HG02885 (cell line): Measurements from ENCODE around the gene ZNF536.
"Not testable (repeated sequence)": the region's sequence is repeated elsewhere in the genome, so short reads cannot be mapped to it uniquely, and the experiment has no call there.

ENCODE experiments used
- ATAC-seq: cut with Tn5 transposase; IDR thresholded peaks from one replicate; pipeline ENCODE4 v1.9.1; 2021; ENCODE audit warnings: mild to moderate bottlenecking; ENCODE audit not compliant: unreplicated experiment, poor library complexity

The ZNF536 gene

DNA sequence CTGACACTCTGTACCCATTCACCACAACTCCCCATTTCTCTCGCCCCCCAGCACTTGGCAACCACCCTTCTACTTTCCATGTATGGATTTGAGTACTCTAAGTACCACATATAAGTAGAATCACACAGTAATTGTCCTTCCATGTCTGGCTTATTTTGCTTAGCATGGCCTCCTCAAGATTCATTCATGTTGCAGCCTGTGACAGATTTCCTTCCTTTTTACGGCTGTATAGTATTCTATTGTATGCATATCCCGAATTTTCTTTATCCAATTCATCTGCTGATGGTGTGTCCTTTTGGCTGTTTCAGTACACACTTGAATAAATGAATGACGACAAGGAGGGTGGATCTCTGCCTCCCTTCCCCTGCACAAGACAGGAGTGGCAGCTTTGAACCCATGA, 95.1 kb downstream of the ZNF536 start:
- ATAC-seq = no peak

DNA sequence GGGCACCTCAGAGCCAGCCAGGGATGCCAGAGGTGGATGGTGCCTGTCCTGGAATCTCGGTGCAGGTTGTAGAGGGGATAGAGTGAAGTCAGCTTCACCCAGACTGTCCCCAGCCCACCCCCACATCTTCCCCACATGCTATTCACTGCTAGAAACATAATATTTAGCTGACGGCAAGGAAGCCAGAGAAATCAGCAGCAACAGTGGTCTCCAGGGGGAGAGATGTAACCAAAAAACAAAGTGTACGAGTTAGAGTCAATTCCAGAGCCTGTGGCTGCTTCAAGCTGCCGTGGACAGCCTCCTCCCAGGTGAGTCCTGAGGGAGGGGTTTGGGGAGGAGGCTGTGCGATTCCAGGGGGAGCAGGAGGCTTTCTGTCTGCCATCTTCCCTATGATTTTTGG, 97.6 kb downstream of the ZNF536 start:
- no peak for ATAC-seq

DNA sequence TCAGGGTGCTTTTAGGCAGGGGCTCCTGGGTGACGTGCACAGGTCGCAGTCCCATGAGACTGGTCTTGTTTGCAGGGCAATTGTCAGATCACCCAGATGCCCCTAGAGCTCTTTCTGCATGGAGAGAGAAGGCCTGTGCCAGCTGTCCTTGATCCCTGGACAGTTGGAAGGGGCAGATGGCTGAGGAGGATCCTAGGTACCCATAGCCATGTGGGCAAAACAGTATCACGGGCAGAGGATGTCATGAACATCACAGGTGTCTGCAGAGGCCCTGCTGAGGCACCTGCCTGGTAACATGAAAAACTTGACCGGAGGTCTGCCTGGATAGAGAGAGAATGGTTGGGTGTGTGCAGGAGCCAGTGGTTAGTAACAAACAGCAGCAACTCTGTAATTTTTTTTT, 99.3 kb downstream of the ZNF536 start:
- no peak for ATAC-seq

GRCh38 chr19:30473334-30473867, 101.2 kb downstream of the ZNF536 start:
- ATAC-seq = no peak

DNA sequence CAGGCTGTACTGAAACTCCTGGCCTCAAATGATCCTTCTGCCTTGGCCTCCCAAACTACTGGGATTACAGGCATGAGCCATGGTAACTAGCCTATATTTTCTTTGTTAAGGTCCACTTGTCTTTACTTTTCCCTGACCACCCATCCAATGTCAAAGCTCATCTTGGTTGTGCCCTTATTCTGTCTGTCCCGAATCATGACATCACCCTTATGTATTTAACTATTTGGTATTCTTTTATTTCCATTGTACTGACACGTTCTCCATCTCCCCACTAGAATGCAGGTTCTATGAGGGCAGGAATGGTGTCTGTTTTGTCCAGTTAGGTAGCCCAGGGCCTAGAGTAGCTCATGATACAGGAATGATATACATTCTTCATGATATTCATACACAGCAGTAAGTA, 104.8 kb downstream of the ZNF536 start:
- ATAC-seq = no peak

DNA sequence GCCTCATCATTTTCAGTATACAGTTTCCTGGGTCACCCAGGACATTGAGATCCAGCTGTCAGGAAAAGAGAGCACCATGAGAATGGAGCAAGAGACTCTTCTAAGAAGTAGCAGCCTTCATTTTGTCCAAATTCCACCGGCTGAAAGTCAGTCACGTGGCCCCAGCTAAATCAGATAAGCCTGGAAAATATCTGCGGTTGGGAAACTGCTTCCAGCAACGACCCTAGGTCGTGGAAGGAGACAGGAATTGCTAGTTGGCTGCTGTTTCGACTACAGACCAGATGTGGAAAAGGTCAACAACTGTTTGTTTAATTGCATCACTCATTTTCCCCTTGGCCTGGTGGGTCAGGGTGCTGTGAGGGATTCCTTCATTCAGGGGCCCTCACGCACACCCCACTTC, 107.0 kb downstream of the ZNF536 start:
- no peak for ATAC-seq

GRCh38 chr19:30480097-30480496, 107.9 kb downstream of the ZNF536 start:
- no peak for ATAC-seq

DNA sequence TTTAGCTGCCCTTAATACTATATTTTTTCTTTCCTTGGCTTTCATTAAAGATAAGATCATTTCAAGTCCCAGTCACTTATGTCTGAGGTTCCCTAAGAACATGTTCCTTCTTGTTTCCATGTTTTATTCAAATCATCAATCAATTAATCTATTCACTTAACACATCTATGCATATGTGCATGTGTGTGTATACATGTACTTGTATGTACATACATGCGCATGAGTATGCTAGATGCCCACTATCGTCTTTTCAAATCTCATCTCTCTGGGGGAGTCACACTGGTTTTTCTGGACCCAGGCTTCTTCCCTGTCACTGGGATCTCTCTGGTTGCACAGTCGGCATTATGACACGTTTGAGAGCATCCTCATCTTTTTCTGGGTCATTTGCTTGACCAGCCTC, 108.9 kb downstream of the ZNF536 start:
- no peak for ATAC-seq

DNA sequence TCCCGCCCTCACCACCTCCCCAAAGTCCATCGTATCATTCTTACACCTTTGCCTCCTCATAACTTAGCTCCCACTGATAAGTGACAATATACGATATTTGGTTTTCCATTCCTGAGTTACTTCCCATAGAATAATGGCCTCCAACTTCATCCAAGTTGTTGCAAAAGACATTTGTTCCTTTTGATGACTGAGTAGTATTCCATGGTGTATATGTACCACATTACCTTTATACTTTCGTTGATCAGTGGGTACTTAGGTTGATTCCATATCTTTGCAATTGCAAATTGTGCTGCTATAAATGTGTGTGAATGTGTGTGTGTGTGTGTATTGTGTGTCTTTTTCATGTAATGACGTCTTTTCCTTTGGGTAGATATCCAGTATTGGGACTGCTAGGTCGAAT, 109.6 kb downstream of the ZNF536 start:
- ATAC-seq = no peak

- ATAC-seq = no peak
These were observed 110.8 kb downstream of the ZNF536 start for GRCh38 chr19:30482956-30483355.

DNA sequence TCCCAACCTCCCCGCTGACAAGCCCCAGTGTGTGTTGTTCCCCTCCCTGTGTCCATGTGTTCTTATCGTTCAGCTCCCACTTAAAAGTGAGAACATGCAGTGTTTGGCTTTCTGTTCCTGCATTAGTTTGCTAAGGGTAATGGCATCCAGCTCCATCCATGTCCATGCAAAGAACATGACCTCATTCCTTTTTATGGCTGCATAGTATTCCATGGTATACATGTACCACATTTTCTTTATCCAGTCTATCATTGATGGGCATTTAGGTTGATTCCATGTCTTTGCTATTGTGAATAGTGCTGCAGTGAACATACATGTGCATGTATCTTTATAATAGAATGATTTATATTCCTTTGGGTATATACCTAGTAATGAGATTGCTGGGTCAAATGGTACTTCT, 114.1 kb downstream of the ZNF536 start:
- ATAC-seq = not testable (repeated sequence)

DNA sequence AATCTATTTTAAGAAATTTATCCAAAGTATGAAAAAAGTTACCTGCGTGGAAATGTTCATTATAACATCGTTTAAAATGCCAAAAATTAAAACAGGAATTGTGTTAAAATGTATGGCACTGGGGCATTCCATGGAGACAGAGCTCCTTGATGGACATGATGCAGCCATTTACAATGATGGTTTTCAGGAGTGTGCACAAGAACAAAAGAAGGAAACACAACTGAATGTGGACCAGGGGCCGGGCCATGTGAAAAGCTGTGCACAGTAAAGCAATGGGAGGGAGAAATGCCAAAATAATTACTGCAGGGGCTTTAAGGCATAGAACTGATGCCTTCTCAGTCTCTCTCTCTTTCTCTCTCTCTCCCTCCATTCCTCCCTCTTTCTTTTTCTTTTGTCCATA, 115.0 kb downstream of the ZNF536 start:
- ATAC-seq = no peak

GRCh38 chr19:30488191-30488590, 116.0 kb downstream of the ZNF536 start:
- ATAC-seq = no peak

DNA sequence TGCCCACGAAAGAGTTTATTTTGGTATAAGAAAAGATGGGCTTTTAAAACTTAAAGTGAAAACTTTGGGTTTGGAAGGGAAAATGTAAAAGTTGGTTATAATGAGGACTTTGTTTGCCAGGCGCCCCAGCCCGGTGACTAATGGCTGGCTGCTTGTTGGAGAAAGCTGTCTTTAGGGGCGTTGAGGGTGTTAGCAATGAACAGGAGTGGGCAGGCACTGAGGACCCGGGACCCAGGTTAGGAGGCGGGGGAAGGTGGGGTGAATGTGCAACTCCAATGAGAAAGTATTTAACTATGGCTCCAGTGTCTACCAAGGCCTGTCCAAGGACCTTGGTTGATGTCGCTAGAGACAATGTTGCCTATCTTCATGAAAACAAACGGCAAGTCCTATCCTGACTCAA, 118.6 kb downstream of the ZNF536 start:
- ATAC-seq = no peak

DNA sequence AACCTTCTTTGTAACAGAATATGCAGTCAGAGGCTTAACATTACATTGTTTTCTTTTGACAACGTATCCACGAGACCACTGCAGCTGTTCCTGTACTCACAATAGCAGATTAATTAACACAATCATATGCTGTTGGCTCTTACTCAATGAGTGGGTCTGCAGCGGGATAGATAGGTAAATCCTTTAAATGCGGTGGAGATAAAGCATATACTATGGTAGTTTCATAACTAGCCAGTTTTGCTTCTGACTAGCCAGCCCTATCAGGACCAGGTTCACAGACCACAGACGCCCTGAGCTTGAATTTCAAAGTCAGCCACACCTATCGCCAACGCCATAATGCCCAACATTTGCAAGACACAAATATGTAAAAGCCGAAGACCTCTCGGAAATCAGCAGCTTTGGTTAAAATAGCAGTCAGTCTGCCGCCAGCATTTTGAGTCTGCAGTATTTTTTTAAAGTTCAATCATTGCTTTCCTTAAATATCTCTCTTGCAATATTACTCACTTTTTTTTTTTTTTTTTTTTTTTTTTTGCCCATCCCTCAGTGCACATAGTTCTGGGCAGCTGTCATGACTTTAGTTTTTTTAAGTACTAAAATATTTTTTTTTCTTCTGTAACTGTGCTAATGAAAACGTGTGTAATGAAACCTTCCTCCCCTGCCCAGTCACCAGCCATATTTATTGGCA, 120.5 kb downstream of the ZNF536 start:
- ATAC-seq = no peak

DNA sequence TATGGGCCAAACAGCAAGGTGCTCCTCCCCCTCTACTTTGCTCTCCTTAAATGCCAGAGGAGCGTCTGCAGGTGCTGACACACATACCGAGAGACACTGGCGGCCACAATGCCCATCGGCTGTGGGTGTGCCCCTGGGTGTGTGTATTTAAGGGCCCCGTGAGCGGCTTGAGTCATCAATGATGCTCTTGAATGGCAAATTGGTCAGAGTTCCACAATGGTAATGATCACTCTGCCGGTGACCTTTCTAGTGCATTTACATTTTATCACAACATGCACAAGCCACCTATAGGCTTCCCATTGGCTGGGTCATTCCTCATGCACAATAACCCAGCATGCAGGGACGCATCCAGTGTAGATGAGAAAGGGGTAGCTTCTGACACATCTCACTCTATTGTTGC, 124.8 kb downstream of the ZNF536 start:
- no peak for ATAC-seq

DNA sequence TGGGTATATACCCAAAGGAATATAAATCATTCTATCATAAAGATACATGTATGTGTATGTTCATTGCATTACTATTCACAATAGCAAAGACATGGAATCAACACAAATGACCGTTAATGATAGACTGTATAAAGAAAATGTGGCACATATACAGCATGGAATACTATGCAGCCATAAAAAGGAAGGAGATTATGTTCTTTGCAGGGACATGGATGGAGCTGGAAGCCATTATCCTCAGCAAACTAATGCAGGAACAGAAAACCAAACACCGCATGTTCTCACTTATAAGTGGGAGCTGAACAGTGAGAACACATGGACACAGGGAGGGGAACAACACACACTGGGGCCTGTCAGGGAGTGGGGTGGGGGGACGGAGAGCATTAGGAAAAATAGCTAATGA, 125.9 kb downstream of the ZNF536 start:
- ATAC-seq = not testable (repeated sequence)

DNA sequence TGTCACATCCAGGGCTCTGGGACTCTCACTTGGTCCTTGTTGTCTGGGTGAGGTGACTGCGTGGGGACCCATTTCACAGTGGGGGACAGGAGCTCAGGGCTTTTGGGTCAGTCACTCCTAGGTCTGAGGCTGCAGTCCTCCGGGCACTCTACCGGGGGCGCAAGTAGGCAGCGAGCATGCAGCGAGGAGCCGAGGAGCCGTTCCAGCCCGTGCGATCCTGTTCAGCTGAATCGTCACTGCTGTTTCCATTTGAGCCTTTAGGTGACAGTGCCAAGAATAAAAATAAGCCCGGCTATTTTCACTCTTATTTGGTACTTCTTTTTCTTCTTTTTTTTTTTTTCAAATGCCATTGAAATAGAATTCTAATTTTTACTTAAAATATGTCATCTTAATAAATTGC, 126.5 kb downstream of the ZNF536 start:
- ATAC-seq = no peak

DNA sequence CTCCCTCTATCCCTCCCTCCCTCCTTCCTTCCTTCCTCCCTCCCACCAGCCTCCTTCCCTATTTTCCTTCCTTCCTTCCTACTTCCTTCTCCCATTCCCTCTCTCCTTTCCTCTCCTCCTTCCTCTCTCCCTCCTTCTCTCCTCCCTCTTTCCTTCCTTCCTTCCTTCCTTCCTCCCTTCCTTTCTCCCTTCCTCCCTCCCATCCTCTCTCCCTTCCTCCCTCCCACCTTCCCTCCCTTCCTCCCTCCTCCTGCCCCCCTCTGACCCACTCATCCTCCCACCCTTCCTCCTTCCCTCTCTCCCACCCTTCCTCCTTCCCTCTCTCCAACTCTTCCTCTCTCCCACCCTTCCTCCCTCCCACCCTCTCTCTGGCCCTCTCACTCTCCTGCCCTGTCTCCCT, 132.1 kb downstream of the ZNF536 start:
- ATAC-seq = no peak

- no peak for ATAC-seq
These were observed 140.2 kb downstream of the ZNF536 start for GRCh38 chr19:30512176-30513081.

DNA sequence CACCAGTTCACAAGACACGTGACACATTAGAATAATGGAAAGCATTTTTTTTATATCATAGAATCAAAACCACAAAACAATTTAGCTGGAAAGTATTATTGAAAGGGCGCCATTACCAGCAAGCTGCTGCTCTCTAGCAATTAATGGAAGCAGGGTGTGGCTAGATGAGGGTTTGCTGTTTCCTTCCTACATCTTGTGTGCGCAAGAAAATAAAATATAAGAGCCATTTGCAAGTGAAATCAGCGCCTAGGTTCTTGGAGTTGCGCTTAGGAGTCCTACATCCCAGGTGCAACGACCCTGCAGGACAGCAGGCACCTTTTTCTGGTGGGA, 140.9 kb downstream of the ZNF536 start:
- no peak for ATAC-seq

DNA sequence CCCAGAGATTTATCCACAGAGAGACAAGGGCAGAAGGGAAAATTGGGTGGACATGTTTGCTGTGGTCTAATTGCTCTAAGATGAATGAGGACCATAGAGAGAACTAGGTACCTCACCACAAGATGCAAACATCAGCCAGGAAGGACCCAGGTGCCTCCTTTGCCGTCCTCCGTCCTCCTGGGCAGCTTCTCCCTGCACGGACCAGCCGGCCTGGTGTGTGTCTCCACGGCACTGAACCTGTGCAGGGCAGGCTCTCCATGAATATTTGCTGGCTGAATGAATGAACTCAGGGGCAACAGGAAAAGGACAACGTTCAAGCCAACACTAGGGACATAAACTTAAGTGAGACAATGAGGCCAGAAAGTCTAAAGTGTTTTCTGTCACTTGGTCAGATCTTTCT, 143.9 kb downstream of the ZNF536 start:
- no peak for ATAC-seq
